ENCODE data around the gene SLC2A9. TPM values are rescaled to one million over a fixed set of nuclear protein-coding genes. Genes with fewer than 3 reads are reported as not detected.

The SLC2A9 gene
- total and polyA plus RNA-seq, 2 of the 13 experiments (the other 11 are each of a cell fraction or from before 2014, with no cell fraction given) = 36.2 to 42.3 TPM

GRCh38 chr4:10006231-10006600, 15.1 kb downstream of the SLC2A9 start (continued):
- peak; percentile 84 for TF ChIP-seq PAXIP1 (CRISPR knock-in tag; conservative IDR thresholded peaks at IDR 0.05)
- peak; percentile 59; the same call in 1 of the 2 replicates for TF ChIP-seq PHF20 (CRISPR knock-in tag; IDR thresholded peaks at IDR 0.05)
- TF ChIP-seq HIC2 (CRISPR knock-in tag; IDR thresholded peaks at IDR 0.05; ENCODE audit: low read depth) = peak; percentile 95
- no peak for TF ChIP-seq RFX3 (CRISPR knock-in tag; IDR thresholded peaks at IDR 0.05)
- no peak for TF ChIP-seq DR1 (CRISPR knock-in tag; IDR thresholded peaks at IDR 0.05)
- no peak for TF ChIP-seq ZBTB8A (CRISPR knock-in tag; IDR thresholded peaks at IDR 0.05; ENCODE audit: borderline replicate concordance, low read depth)
- no peak for TF ChIP-seq GZF1 (CRISPR knock-in tag; IDR thresholded peaks at IDR 0.05)
- TF ChIP-seq THYN1 (CRISPR knock-in tag; IDR thresholded peaks at IDR 0.05; ENCODE audit: borderline replicate concordance, low read depth) = no peak
- TF ChIP-seq KAT7 (CRISPR knock-in tag; IDR thresholded peaks at IDR 0.05; ENCODE audit: borderline replicate concordance) = 0 out of 2 replicates have a peak, but pooled peaks have one; percentile 55
- TF ChIP-seq ZNF354B (CRISPR knock-in tag; IDR thresholded peaks at IDR 0.05) = no peak
- TF ChIP-seq, protein P1, sequence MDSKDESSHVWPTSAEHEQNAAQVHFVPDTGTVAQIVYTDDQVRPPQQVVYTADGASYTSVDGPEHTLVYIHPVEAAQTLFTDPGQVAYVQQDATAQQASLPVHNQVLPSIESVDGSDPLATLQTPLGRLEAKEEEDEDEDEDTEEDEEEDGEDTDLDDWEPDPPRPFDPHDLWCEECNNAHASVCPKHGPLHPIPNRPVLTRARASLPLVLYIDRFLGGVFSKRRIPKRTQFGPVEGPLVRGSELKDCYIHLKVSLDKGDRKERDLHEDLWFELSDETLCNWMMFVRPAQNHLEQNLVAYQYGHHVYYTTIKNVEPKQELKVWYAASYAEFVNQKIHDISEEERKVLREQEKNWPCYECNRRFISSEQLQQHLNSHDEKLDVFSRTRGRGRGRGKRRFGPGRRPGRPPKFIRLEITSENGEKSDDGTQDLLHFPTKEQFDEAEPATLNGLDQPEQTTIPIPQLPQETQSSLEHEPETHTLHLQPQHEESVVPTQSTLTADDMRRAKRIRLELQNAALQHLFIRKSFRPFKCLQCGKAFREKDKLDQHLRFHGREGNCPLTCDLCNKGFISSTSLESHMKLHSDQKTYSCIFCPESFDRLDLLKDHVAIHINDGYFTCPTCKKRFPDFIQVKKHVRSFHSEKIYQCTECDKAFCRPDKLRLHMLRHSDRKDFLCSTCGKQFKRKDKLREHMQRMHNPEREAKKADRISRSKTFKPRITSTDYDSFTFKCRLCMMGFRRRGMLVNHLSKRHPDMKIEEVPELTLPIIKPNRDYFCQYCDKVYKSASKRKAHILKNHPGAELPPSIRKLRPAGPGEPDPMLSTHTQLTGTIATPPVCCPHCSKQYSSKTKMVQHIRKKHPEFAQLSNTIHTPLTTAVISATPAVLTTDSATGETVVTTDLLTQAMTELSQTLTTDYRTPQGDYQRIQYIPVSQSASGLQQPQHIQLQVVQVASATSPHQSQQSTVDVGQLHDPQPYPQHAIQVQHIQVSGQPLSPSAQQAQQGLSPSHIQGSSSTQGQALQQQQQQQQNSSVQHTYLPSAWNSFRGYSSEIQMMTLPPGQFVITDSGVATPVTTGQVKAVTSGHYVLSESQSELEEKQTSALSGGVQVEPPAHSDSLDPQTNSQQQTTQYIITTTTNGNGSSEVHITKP (CRISPR knock-in tag; IDR thresholded peaks at IDR 0.05; ENCODE audit: low read depth) = 0 out of 2 replicates have a peak, but pooled peaks have one; percentile 63
- TF ChIP-seq U2AF2 (IDR thresholded peaks at IDR 0.05; ENCODE audit: low read depth, low read length) = no peak
- TF ChIP-seq KDM3A (CRISPR knock-in tag; IDR thresholded peaks at IDR 0.05; ENCODE audit: low read depth) = peak; percentile 52; the same call in 1 of the 2 replicates
- TF ChIP-seq EHMT2 (IDR thresholded peaks at IDR 0.05; ENCODE audit: borderline replicate concordance, low read depth, low read length) = no peak
- TF ChIP-seq ZNF276 (CRISPR knock-in tag; IDR thresholded peaks at IDR 0.05; ENCODE audit: low read depth) = no peak

All from HepG2 (cell line).